Neural cell (in vitro differentiated cells): Measurements from ENCODE around the gene RLN3. TPM values are rescaled to one million over a fixed set of nuclear protein-coding genes. Genes with fewer than 3 reads are reported as not detected.

ENCODE experiments used
- H2AFZ ChIP-seq: fragments of 200-600, 300-800 bp; sonication (generic), shearing (Covaris generic); 2 replicates; pipeline ENCODE4 v1.6.0; 2014; ENCODE audit warnings: low read depth, mild to moderate bottlenecking, antibody characterized with exemption, low read length, moderate library complexity
- H3F3A ChIP-seq: fragments of 200-600 bp; shearing (Covaris generic); 2 replicates; pipeline ENCODE4 v1.6.1; 2016; ENCODE audit warnings: mild to moderate bottlenecking, moderate library complexity, mixed read lengths, antibody characterized with exemption, low read length; ENCODE audit not compliant: insufficient read depth, poor library complexity, severe bottlenecking
- H3K27ac ChIP-seq: fragments of 200-600, 300-800 bp; sonication (generic), shearing (Covaris generic); 2 replicates; pipeline ENCODE4 v1.5.1; 2014; ENCODE audit warnings: mild to moderate bottlenecking, low read length, moderate library complexity
- H3K27me3 ChIP-seq: fragments of 300-800, 200-600 bp; sonication (generic), shearing (Covaris generic); 2 replicates; pipeline ENCODE4 v1.6.0; 2014; ENCODE audit warnings: mild to moderate bottlenecking, low read depth, low read length, moderate library complexity; ENCODE audit not compliant: insufficient read depth
- H3K36me3 ChIP-seq: fragments of 300-800, 200-600 bp; sonication (generic), shearing (Covaris generic); 2 replicates; pipeline ENCODE4 v1.5.1; 2014; ENCODE audit warnings: mild to moderate bottlenecking, antibody characterized with exemption, low read length, moderate library complexity; ENCODE audit not compliant: insufficient read depth
- H3K4me2 ChIP-seq: fragments of 300-800, 200-600 bp; sonication (generic), shearing (Covaris generic); 2 replicates; pipeline ENCODE4 v1.6.0; 2014; ENCODE audit warnings: mild to moderate bottlenecking, low read length
- H3K4me3 ChIP-seq: fragments of 300-800, 200-600 bp; sonication (generic), shearing (Covaris generic); 2 replicates; pipeline ENCODE4 v1.5.1; 2014; ENCODE audit warnings: mild to moderate bottlenecking, low read length, moderate library complexity
- H3K79me2 ChIP-seq: fragments of 200-600 bp; shearing (Covaris generic); replicated peaks from 2 replicates; pipeline ENCODE4 v1.6.0; 2014; ENCODE audit warnings: mild to moderate bottlenecking, low read length, moderate library complexity; ENCODE audit not compliant: insufficient read depth
- H3K9ac ChIP-seq: fragments of 300-800, 200-600 bp; sonication (generic), shearing (Covaris generic); 2 replicates; pipeline ENCODE4 v1.6.1; 2016; ENCODE audit warnings: mild to moderate bottlenecking, low read length, mixed read lengths
- H3K9me2 ChIP-seq: fragments of 200-600 bp; shearing (Covaris generic); 2 replicates; pipeline ENCODE4 v1.6.1; 2016; ENCODE audit warnings: mild to moderate bottlenecking, low read length, mixed read lengths; ENCODE audit not compliant: insufficient read depth
- H3K9me3 ChIP-seq: fragments of 200-600, 300-800 bp; sonication (generic), shearing (Covaris generic); 2 replicates; pipeline ENCODE4 v1.6.1; 2016; ENCODE audit warnings: mild to moderate bottlenecking, mixed run types, low read length, moderate library complexity, mixed read lengths
- H4K20me1 ChIP-seq: fragments of 200-600 bp; shearing (Covaris generic); 2 replicates; pipeline ENCODE4 v1.6.1; 2016; ENCODE audit warnings: mild to moderate bottlenecking, mixed run types; ENCODE audit not compliant: insufficient read depth
- CTCF ChIP-seq: fragments of 450-650 bp; IDR thresholded peaks from 2 replicates; pipeline ENCODE4 v1.5.1; 2014; ENCODE audit warnings: antibody characterized with exemption, mild to moderate bottlenecking, moderate library complexity; ENCODE audit not compliant: poor library complexity, severe bottlenecking
- EP300 ChIP-seq: fragments of 450-650 bp; conservative IDR thresholded peaks from 2 replicates; pipeline ENCODE4 v1.6.1; 2014; ENCODE audit warnings: antibody characterized with exemption, mild to moderate bottlenecking, moderate library complexity; ENCODE audit not compliant: poor library complexity, severe bottlenecking
- EZH2 ChIP-seq: fragments of 200-600, 300-800 bp; shearing (Covaris generic), sonication (generic); IDR thresholded peaks from 2 replicates; pipeline ENCODE4 v1.6.1; 2014; ENCODE audit warnings: antibody characterized with exemption, low read length, borderline replicate concordance, mild to moderate bottlenecking; ENCODE audit not compliant: insufficient read depth, poor library complexity, severe bottlenecking
- MXI1 ChIP-seq: fragments of 450-650 bp; conservative IDR thresholded peaks from 2 replicates; pipeline ENCODE4 v1.6.1; 2014; ENCODE audit warnings: antibody characterized with exemption, mild to moderate bottlenecking; ENCODE audit not compliant: poor library complexity, severe bottlenecking
- POLR2AphosphoS5 ChIP-seq: IDR thresholded peaks from 2 replicates; pipeline ENCODE4 v1.6.1; 2012
- RAD21 ChIP-seq: fragments of 450-650 bp; conservative IDR thresholded peaks from 2 replicates; pipeline ENCODE4 v1.6.1; 2014; ENCODE audit warnings: antibody characterized with exemption, mild to moderate bottlenecking, moderate library complexity
- REST ChIP-seq: IDR thresholded peaks from 2 replicates; pipeline ENCODE4 v1.6.1; 2012; ENCODE audit warnings: borderline replicate concordance
- SMC3 ChIP-seq: fragments of 450-650 bp; conservative IDR thresholded peaks from 2 replicates; pipeline ENCODE4 v1.6.1; 2014; ENCODE audit warnings: antibody characterized with exemption, mild to moderate bottlenecking, moderate library complexity; ENCODE audit not compliant: poor library complexity
- TAF1 ChIP-seq: IDR thresholded peaks from 2 replicates; pipeline ENCODE4 v1.6.1; 2012; ENCODE audit warnings: low read depth
- polyA minus RNA-seq: library from RNA; depleted of rRNA, polyadenylated mRNA; stranded (reverse); fragments of >200 nt; gene quantifications from 2 replicates; pipeline ENCODE4 v1.2.3, GENCODE V29; 2014
- polyA plus RNA-seq: library from polyadenylated mRNA; depleted of rRNA; stranded (reverse); fragments of >200 nt; gene quantifications from 2 replicates; pipeline ENCODE4 v1.2.3, GENCODE V29; 2014

The RLN3 gene, protein sequence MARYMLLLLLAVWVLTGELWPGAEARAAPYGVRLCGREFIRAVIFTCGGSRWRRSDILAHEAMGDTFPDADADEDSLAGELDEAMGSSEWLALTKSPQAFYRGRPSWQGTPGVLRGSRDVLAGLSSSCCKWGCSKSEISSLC
- polyA plus RNA-seq (not detected in 2 replicates), polyA minus RNA-seq (not detected in 2 replicates)

GRCh38 chr19:14027856-14028450 lies at the start of gene RLN3:
Gene RLN3, plus strand, starts transcription at chr19:14028148. Its CDS starts 57 bp downstream, at chr19:14028205.
- TF ChIP-seq REST (no peak), EZH2 (no peak), POLR2AphosphoS5 (no peak), EP300 (no peak), MXI1 (no peak), SMC3 (no peak), TAF1 (no peak), CTCF (no peak), RAD21 (no peak)
- no peak within 1 kb of the TSS for H3K9ac ChIP-seq
- H3K27ac ChIP-seq: no peak within 1 kb of the TSS
- no peaks in the 10 kb centered on the region for H3K79me2 ChIP-seq
- no peak within 1 kb of the TSS for H3K4me3 ChIP-seq
- no peaks in the 10 kb centered on the region for H3F3A ChIP-seq
- no peaks in the 10 kb centered on the region for H4K20me1 ChIP-seq
- no peaks in the 10 kb centered on the region for H3K9me3 ChIP-seq
- H3K9me2 ChIP-seq: no peaks in the 10 kb centered on the region
- peaks cover 19% of the 10 kb centered on the region for H3K27me3 ChIP-seq
- no peak within 1 kb of the TSS for H3K4me2 ChIP-seq
- no peak within 1 kb of the TSS for H2AFZ ChIP-seq
- no peaks in the 10 kb centered on the region for H3K36me3 ChIP-seq

- Histone ChIP-seq H3K4me2 (no peak overlapping the region), H3F3A (no peaks in the 10 kb centered on the region), H3K79me2 (no peaks in the 10 kb centered on the region), H3K9ac (no peak overlapping the region), H3K36me3 (no peaks in the 10 kb centered on the region), H4K20me1 (no peaks in the 10 kb centered on the region), H3K27ac (no peak overlapping the region), H3K4me3 (no peak overlapping the region), H2AFZ (no peak overlapping the region), H3K9me3 (no peaks in the 10 kb centered on the region), H3K9me2 (no peaks in the 10 kb centered on the region), H3K27me3 (no peaks in the 10 kb centered on the region)
- TF ChIP-seq RAD21 (no peak), SMC3 (no peak), EP300 (no peak), TAF1 (no peak), MXI1 (no peak), REST (no peak), CTCF (no peak), POLR2AphosphoS5 (no peak), EZH2 (no peak)
These were observed 49.4 kb upstream of the RLN3 start for GRCh38 chr19:13978351-13979243.
